IPS DF 19.7 (cell line): ENCODE data around the gene SLC45A1.

Experiments used
- DNase-seq: peaks from one replicate; pipeline ENCODE4 v3.0.0-alpha.2; 2013; ENCODE audit warnings: low read depth, low spot score

The SLC45A1 gene

GRCh38 chr1:8335246-8335645, 17.3 kb downstream of the SLC45A1 start:
- DNase-seq = no peak

GRCh38 chr1:8337776-8338525, 20.0 kb downstream of the SLC45A1 start:
- DNase-seq = no peak

- no peak for DNase-seq
Measured at GRCh38 chr1:8338526-8339202, 20.8 kb downstream of the SLC45A1 start.

GRCh38 chr1:8339203-8339600, 21.3 kb downstream of the SLC45A1 start:
- no peak for DNase-seq

- no peak for DNase-seq
Measured at GRCh38 chr1:8340448-8340847, 22.5 kb downstream of the SLC45A1 start.

- DNase-seq = no peak
Measured at GRCh38 chr1:8342325-8342724, 24.4 kb downstream of the SLC45A1 start.

- no peak for DNase-seq
Measured at GRCh38 chr1:8343044-8343443, 25.1 kb downstream of the SLC45A1 start.

GRCh38 chr1:8343464-8344001, 25.6 kb downstream of the SLC45A1 start:
- no peak for DNase-seq

GRCh38 chr1:8344893-8345507, 27.1 kb downstream of the SLC45A1 start:
- no peak for DNase-seq

GRCh38 chr1:8345621-8346415, 27.9 kb downstream of the SLC45A1 start:
- DNase-seq = no peak

- no peak for DNase-seq
Measured at GRCh38 chr1:8347635-8348034, 29.7 kb downstream of the SLC45A1 start.

GRCh38 chr1:8348047-8348776, 30.3 kb downstream of the SLC45A1 start:
- no peak for DNase-seq

GRCh38 chr1:8348777-8349472, 31.0 kb downstream of the SLC45A1 start:
- no peak for DNase-seq

- DNase-seq = no peak
Measured at GRCh38 chr1:8349473-8349865, 31.6 kb downstream of the SLC45A1 start.

GRCh38 chr1:8349961-8350360, 32.0 kb downstream of the SLC45A1 start:
- DNase-seq = no peak

GRCh38 chr1:8350914-8351684, 33.2 kb downstream of the SLC45A1 start:
- DNase-seq = no peak

- no peak for DNase-seq
Measured at GRCh38 chr1:8351693-8352470, 34.0 kb downstream of the SLC45A1 start.

- no peak for DNase-seq
Measured at GRCh38 chr1:8352471-8352845, 34.5 kb downstream of the SLC45A1 start.
